ENCODE data around the gene WWOX. TPM values are rescaled to one million over a fixed set of nuclear protein-coding genes. Genes with fewer than 3 reads are reported as not detected.

The WWOX gene
- total RNA-seq, 2 donors from 2014 or later, result 23.0 to 31.7 TPM

DNA sequence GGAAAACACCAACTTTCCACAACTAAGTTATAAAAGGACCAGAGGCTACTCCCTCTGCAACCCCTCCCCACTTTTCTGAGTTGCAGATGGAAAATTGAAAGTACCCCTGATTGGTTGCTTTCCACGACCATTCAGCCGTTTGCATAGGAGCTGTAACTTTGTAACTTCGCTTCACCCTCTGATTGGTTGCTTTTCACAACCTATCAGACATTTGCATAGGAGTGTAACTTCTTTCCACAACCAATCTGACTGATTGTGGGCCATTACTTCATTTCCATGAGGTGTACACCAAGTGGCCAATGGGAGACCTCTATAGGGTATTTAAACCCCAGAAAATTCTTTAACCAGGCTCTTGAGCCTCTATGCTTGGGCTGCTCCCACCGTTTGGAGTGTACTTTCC, 644.1 kb downstream of the WWOX start:
- DNase-seq (ENCODE audit: low spot score), result no peak
- no peak for ATAC-seq
- peaks cover 0 to 13% of the 10 kb centered on the region in 2 donors for H3K27me3 Mint-ChIP-seq
- peaks cover 17 to 19% of the 10 kb centered on the region in 2 donors for H3K4me1 Mint-ChIP-seq (ENCODE audit: low read depth in 2 of 2)
- H3K27ac Mint-ChIP-seq, result peak overlapping the region in 1 of 2 donors; percentile 84
- H3K4me3 Mint-ChIP-seq, result peak overlapping the region; percentile 83
- no peaks in the 10 kb centered on the region for H3K9me3 Mint-ChIP-seq
- no peaks in the 10 kb centered on the region for H3K36me3 Mint-ChIP-seq

DNA sequence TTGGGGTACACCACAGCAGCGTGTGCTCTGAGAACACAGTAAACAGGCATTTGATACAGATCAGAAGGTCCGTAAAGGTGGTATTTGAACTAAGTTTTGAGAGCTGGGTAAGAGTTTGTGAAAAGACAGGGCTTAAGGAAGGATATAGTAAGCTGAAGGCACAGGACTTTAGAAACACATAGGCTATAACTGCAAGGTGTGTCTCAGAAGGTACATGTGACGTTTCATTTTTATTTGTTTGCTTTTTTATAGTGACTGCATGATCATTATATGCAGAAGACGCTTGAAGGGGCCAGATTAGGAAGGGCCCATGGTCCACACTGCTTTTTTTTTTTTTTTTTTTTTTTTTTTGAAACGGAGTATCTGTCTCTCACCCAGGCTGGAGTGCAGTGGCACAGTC, 644.6 kb downstream of the WWOX start:
- Mint-ChIP-seq H3K4me3 (no peak overlapping the region), H3K9me3 (no peaks in the 10 kb centered on the region), H3K36me3 (no peaks in the 10 kb centered on the region), H3K4me1 (ENCODE audit: low read depth in 2 of 2) (peaks cover 22 to 24% of the 10 kb centered on the region in 2 donors), H3K27ac (no peak overlapping the region), H3K27me3 (peaks cover 0 to 13% of the 10 kb centered on the region in 2 donors)
- ATAC-seq (no peak), DNase-seq (ENCODE audit: low spot score) (no peak)

DNA sequence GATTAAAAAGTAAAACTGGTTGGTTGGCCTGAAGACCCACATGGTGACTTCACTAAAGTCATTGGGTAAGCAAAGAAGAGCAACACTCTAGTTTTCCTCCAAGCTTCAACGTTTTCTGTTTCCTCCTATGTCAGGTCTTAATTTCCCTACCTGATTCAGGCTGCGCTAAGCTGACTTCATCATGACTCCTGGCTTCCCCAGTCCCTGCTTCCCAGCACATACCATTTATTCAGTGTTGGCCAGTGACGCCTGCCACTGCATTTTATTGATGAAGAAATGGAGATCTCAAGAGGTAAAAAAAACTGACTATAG, 645.3 kb downstream of the WWOX start:
- Mint-ChIP-seq H3K27me3 (peaks cover 0 to 13% of the 10 kb centered on the region in 2 donors), H3K4me1 (ENCODE audit: low read depth in 2 of 2) (peaks cover 29% of the 10 kb centered on the region in 2 donors), H3K36me3 (no peaks in the 10 kb centered on the region), H3K4me3 (no peak overlapping the region), H3K27ac (no peak overlapping the region), H3K9me3 (no peaks in the 10 kb centered on the region)
- DNase-seq (ENCODE audit: low spot score), result no peak
- ATAC-seq, result no peak

DNA sequence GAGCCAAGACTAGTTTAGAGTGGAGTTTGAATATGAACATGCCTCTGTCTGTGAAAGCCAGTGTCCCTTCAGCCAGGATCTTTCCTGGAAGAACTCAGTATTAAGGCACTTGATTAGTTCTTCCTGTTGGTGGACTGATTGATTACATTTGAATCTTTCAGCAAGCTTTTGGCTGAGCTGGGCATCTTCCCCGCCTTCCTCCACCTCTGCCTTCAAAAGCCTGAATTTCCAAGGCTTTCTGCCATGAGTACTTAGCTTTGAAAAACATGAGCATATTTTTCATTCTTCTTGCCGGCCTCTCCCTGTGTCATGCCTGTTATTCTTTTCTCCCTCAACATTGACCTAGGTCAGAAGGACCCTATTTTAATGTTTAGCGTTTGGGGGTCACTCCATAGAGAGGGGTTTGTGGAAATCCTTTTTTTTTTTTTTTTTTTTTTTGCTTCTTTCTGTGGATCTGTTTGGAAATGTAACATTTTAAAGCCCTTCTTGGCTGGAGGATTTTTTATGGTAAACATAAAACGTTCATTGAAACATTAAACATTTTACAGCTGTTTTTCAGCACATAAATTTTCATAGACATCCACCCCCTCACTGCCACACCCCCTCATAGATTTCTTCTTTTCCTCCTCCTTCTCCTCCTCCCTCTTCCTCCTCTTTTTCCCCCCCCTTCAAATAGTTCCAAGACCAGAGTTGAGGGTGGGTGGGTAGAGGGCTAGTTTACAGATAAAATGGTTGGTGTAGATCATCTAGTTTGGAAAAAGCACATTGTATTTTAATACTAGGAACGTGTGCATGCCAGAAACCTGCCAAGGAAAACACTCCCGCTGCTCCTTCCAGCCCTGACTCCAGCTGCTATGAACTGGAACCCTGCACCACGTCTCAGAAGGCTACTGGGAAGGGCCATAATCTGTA, 645.9 kb downstream of the WWOX start:
- ATAC-seq (no peak), DNase-seq (ENCODE audit: low spot score) (no peak)
- H3K36me3 Mint-ChIP-seq, result no peaks in the 10 kb centered on the region
- H3K9me3 Mint-ChIP-seq, result no peaks in the 10 kb centered on the region
- H3K27me3 Mint-ChIP-seq, result peaks cover 0 to 8% of the 10 kb centered on the region in 2 donors
- H3K27ac Mint-ChIP-seq, result no peak overlapping the region
- H3K4me1 Mint-ChIP-seq (ENCODE audit: low read depth in 2 of 2), result peaks cover 32 to 33% of the 10 kb centered on the region in 2 donors
- H3K4me3 Mint-ChIP-seq, result no peak overlapping the region

- Mint-ChIP-seq H3K4me3 (no peak overlapping the region), H3K36me3 (no peaks in the 10 kb centered on the region), H3K27me3 (peaks cover 0 to 11% of the 10 kb centered on the region in 2 donors), H3K9me3 (no peaks in the 10 kb centered on the region), H3K27ac (no peak overlapping the region), H3K4me1 (ENCODE audit: low read depth in 2 of 2) (peaks cover 38 to 43% of the 10 kb centered on the region in 2 donors)
- DNase-seq (ENCODE audit: low spot score), result no peak
- no peak for ATAC-seq
These were observed 647.3 kb downstream of the WWOX start for GRCh38 chr16:78746718-78747117.

DNA sequence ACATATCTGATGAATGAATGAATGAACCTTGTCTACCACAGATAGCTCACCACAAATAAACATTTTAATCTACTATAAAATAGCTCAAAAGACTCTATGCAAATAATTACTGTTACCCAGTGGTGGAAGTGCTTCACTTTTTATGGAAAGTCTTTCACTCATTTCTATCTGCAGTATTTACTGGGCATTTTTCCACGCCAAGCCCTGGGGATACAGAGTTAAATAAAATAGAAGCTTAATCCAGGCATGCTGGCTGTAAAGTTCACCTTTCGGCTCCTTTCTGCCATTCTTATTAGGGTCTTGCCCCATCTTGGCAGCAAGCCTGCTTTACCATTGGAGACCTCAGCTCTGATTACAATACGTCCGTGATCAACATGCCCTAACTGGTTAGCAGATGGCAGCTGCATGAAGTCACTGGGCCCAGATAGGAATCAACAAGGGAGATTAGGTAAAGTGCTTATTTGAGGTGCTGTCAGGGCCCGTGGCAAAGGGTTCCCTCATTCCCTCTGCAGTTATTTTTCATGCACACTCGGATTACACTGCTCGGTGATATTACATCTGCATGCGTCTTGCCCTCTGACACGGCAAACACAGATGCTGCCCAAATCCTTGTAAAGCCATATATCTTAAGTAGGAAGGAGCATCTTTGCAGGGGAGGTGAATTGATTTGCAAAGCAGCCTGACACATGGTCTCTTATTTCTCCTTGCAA, 648.9 kb downstream of the WWOX start:
- H3K27me3 Mint-ChIP-seq, result peaks cover 0 to 7% of the 10 kb centered on the region in 2 donors
- DNase-seq (ENCODE audit: low spot score) (no peak), ATAC-seq (no peak)
- peaks cover 21 to 27% of the 10 kb centered on the region in 2 donors for H3K4me1 Mint-ChIP-seq (ENCODE audit: low read depth in 2 of 2)
- H3K36me3 Mint-ChIP-seq, result no peaks in the 10 kb centered on the region
- H3K9me3 Mint-ChIP-seq, result no peaks in the 10 kb centered on the region
- peak overlapping the region; percentile 71 for H3K4me3 Mint-ChIP-seq
- H3K27ac Mint-ChIP-seq, result no peak overlapping the region

- ATAC-seq (peak in 1 of 2 donors; percentile 44), DNase-seq (ENCODE audit: low spot score) (no peak)
- Mint-ChIP-seq H3K4me1 (ENCODE audit: low read depth in 2 of 2) (peaks cover 21 to 27% of the 10 kb centered on the region in 2 donors), H3K36me3 (no peaks in the 10 kb centered on the region), H3K9me3 (no peaks in the 10 kb centered on the region), H3K27me3 (peaks cover 0 to 10% of the 10 kb centered on the region in 2 donors), H3K27ac (peak overlapping the region in 1 of 2 donors; percentile 17), H3K4me3 (peak overlapping the region; percentile 71)
These were observed 650.4 kb downstream of the WWOX start for GRCh38 chr16:78749745-78750268.

GRCh38 chr16:78750611-78751010, 651.2 kb downstream of the WWOX start:
- ATAC-seq, result no peak
- H3K27ac Mint-ChIP-seq, result no peak overlapping the region
- H3K4me1 Mint-ChIP-seq (ENCODE audit: low read depth in 2 of 2), result peaks cover 21 to 27% of the 10 kb centered on the region in 2 donors
- H3K27me3 Mint-ChIP-seq, result peaks cover 0 to 10% of the 10 kb centered on the region in 2 donors
- no peaks in the 10 kb centered on the region for H3K36me3 Mint-ChIP-seq
- peak overlapping the region; percentile 15 for H3K4me3 Mint-ChIP-seq
- DNase-seq (ENCODE audit: low spot score), result no peak
- H3K9me3 Mint-ChIP-seq, result no peaks in the 10 kb centered on the region

DNA sequence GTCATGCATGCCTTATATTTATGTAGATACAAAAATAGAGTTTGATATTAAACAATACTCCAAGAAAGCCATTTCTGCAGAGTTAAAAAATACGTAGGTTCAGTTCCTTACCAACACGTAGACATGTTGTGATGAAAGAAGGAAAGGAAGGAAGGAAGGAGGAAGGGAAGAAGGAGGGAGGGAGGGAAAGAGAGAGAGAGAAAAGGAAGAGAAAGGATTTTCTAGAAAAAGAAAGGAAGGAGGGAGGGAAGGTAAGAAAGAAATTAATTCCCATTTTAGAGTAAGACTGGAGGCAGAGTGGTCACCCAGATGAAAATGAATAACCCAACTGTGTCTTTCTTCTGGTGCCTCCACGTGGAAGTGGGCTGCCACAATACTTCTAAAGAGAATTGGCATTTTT, 652.1 kb downstream of the WWOX start:
- Mint-ChIP-seq H3K36me3 (no peaks in the 10 kb centered on the region), H3K4me1 (ENCODE audit: low read depth in 2 of 2) (peaks cover 21 to 27% of the 10 kb centered on the region in 2 donors), H3K4me3 (no peak overlapping the region), H3K9me3 (no peaks in the 10 kb centered on the region), H3K27ac (no peak overlapping the region), H3K27me3 (peaks cover 0 to 17% of the 10 kb centered on the region in 2 donors)
- ATAC-seq (no peak), DNase-seq (ENCODE audit: low spot score) (no peak)

GRCh38 chr16:78754713-78755112, 655.3 kb downstream of the WWOX start:
- H3K27me3 Mint-ChIP-seq, result peaks cover 0 to 31% of the 10 kb centered on the region in 2 donors
- no peak for DNase-seq (ENCODE audit: low spot score)
- H3K4me3 Mint-ChIP-seq, result no peak overlapping the region
- no peaks in the 10 kb centered on the region for H3K36me3 Mint-ChIP-seq
- no peak for ATAC-seq
- no peak overlapping the region for H3K27ac Mint-ChIP-seq
- H3K4me1 Mint-ChIP-seq (ENCODE audit: low read depth in 2 of 2), result peaks cover 9 to 14% of the 10 kb centered on the region in 2 donors
- H3K9me3 Mint-ChIP-seq, result no peaks in the 10 kb centered on the region

GRCh38 chr16:78755751-78756661, 656.6 kb downstream of the WWOX start:
- Mint-ChIP-seq H3K27ac (no peak overlapping the region), H3K36me3 (no peaks in the 10 kb centered on the region), H3K9me3 (no peaks in the 10 kb centered on the region), H3K4me1 (ENCODE audit: low read depth in 2 of 2) (peaks cover 0 to 3% of the 10 kb centered on the region in 2 donors), H3K27me3 (peaks cover 0 to 31% of the 10 kb centered on the region in 2 donors), H3K4me3 (no peak overlapping the region)
- ATAC-seq (no peak), DNase-seq (ENCODE audit: low spot score) (no peak)

- Mint-ChIP-seq H3K9me3 (no peaks in the 10 kb centered on the region), H3K27ac (no peak overlapping the region), H3K27me3 (peaks cover 22 to 43% of the 10 kb centered on the region in 2 donors)
These were observed 660.1 kb downstream of the WWOX start for GRCh38 chr16:78759596-78759995.

GRCh38 chr16:78760611-78761010, 661.2 kb downstream of the WWOX start:
- Mint-ChIP-seq H3K27me3 (peaks cover 28 to 49% of the 10 kb centered on the region in 2 donors), H3K27ac (no peak overlapping the region), H3K4me1 (ENCODE audit: low read depth in 2 of 2) (peaks cover 0 to 7% of the 10 kb centered on the region in 2 donors), H3K4me3 (no peak overlapping the region), H3K36me3 (no peaks in the 10 kb centered on the region), H3K9me3 (no peaks in the 10 kb centered on the region)
- ATAC-seq, result no peak
- DNase-seq (ENCODE audit: low spot score), result no peak

More at GRCh38 chr16:78759596-78759995, 660.1 kb downstream of the WWOX start:
- Mint-ChIP-seq H3K36me3 (no peaks in the 10 kb centered on the region), H3K4me1 (ENCODE audit: low read depth in 2 of 2) (peaks cover 0 to 2% of the 10 kb centered on the region in 2 donors), H3K4me3 (no peak overlapping the region)
- no peak for ATAC-seq
- DNase-seq (ENCODE audit: low spot score), result no peak
